HG02623 (cell line): Measurements from ENCODE around the gene TNPO2.
"Not testable (repeated sequence)": the region's sequence is repeated elsewhere in the genome, so short reads cannot be mapped to it uniquely, and the experiment has no call there.

ENCODE experiments used
- ATAC-seq: cut with Tn5 transposase; IDR thresholded peaks from one replicate; pipeline ENCODE4 v1.9.1; 2021; ENCODE audit warnings: moderate library complexity; ENCODE audit not compliant: unreplicated experiment

The TNPO2 gene

DNA sequence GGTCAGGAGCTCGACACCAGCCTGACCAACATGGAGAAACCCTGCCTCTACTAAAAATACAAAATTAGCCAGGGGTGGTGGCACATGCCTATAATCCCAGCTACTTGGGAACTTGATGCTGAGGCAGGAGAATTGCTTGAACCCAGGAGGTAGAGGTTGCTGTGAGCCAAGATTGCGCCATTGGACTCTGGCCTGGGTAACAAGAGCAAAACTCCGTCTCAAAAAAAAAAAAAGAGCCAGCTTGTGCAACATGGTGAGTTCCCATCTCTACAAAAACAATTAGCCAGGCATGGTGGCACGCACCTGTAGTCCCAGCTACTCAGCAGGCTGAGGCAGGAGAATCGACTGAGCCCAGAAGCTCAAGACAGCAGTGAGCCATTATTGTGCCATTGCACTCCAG is 45.7 kb downstream of the TNPO2 start:
- not testable (repeated sequence) for ATAC-seq

DNA sequence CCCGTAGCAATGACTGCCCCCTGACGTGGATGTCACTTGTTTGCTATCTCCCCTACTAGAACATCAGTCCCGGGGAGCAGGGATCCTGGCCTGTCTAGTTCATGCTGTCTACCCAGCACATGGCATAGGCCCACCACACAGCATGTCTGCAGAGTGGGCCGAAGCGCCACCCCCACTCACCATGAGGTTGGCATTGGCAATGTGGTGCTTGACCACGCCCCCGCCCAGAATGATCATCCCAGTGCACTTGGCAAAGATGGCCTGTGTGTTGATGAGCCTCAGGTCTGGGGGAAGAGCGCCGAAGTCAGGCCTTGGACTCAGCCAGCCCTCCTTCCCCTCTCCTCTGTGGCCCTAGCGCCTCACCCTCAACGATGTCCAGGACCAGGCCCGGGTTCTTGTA is 46.8 kb downstream of the TNPO2 start:
- no peak for ATAC-seq

GRCh38 chr19:12676384-12676792 is 47.3 kb downstream of the TNPO2 start:
- no peak for ATAC-seq

GRCh38 chr19:12675940-12676339 is 47.8 kb downstream of the TNPO2 start:
- ATAC-seq, result no peak

GRCh38 chr19:12675399-12675798 is 48.3 kb downstream of the TNPO2 start:
- ATAC-seq, result no peak

GRCh38 chr19:12672744-12673143 is 51.0 kb downstream of the TNPO2 start:
- no peak for ATAC-seq

- ATAC-seq, result no peak
Observed at GRCh38 chr19:12670159-12670928, 53.4 kb downstream of the TNPO2 start.

- ATAC-seq, result no peak
Observed at GRCh38 chr19:12669270-12670158, 54.2 kb downstream of the TNPO2 start.

- ATAC-seq, result no peak
Observed at GRCh38 chr19:12668932-12669269, 54.8 kb downstream of the TNPO2 start.

GRCh38 chr19:12668346-12668745 is 55.4 kb downstream of the TNPO2 start:
- ATAC-seq, result no peak

DNA sequence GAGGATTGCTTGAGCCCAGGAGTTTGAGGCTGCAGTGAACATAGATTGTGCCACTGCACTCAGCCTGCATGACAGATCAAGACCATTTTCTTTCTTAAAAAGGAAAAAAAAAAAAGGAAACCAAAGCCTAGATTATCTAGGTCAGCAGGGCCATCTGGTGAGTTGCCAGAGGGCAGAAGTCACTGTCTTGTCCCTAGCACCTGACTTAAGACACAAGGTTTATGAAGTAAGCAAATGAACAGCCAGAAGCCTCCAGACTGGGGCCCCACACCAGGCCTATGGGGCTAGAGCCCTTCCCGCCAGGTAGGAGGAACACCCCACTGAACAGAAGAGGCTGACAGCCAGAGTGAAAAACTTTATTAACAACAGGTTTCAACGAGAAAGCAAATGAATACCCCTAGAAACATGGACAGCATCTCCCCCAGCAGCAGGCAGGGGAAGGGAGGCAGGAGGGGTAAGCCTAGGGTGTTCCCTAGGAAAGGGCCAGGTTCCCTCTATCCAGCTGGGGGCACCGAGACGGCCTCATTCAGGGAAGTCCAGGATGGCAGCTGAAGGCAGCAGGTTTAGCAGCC is 55.9 kb downstream of the TNPO2 start:
- no peak for ATAC-seq

- ATAC-seq, result peak; percentile 45
Observed at GRCh38 chr19:12666265-12667048, 57.3 kb downstream of the TNPO2 start, which contains the start of the genes MAN2B1 and WDR83. TSS of gene MAN2B1 (minus strand) at chr19:12666742. CDS start at chr19:12666701, 41 bp downstream. TSS of gene WDR83 (plus strand) at chr19:12666807. CDS start at chr19:12669791, 2,984 bp downstream.

DNA sequence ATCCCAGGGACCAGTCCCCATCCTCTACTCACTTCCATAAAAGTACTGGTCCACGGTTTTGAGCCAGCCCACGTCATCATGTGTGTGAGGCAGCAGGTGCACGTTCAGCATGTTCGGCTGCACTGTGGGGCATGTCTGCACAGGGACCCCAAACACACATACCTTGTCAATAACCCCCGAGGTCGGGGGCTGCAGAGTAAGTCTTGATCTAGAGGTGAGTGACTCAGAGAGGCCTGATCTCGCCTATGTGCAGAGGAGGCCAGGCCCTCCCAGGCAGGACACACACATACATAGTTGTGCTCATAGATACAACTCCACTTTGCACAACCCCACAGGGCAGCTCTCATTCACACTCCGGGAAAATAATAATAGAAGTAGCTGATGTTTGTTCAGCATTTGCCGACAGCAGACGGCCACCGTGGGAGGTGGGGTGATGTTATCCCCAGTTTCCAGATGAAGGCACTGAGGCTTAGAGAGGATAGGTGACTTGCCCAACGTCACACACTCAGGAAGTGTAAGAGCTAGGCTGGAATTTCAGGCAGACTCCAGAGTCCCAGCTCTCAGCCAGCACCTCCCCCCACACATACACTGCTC is 58.0 kb downstream of the TNPO2 start:
- ATAC-seq, result no peak

DNA sequence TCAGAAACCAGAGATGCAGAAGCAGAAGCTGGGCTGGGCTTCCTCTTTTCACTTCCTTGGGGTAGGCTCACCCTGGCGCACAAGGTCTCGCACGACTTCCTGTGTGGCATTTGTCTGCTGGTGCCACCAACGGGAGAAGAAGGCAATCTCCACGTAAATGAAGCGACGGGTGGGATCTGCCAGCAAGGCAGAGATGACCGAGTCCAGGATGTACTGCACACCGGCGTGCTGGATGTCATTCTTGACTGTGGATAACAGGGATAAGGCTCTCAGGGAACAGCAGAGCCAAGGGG is 58.5 kb downstream of the TNPO2 start:
- ATAC-seq, result no peak

GRCh38 chr19:12664406-12665280 is 59.1 kb downstream of the TNPO2 start:
- no peak for ATAC-seq

GRCh38 chr19:12660980-12661379 is 62.8 kb downstream of the TNPO2 start:
- no peak for ATAC-seq

DNA sequence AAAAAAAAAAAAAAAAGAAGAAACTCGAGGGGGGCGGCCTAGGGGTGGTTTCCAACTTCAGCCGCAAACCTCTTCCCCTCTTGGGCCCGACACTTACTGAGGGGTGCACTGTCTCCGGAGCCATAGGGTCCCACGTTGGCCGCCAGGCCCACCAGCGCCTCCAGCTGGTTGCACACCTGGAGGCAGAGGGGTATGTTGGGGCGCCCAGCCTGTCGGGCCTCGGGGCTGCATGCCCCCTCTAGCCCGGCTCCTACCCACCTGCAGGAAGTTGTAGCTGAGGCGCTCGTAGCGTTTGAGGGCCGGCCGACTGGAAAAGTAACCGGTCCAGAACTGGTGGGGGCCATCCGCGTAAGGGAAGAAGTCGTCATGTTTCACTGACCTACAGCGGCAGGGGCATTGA is 65.8 kb downstream of the TNPO2 start:
- ATAC-seq, result no peak

- ATAC-seq, result no peak
Observed at GRCh38 chr19:12656899-12657571, 66.7 kb downstream of the TNPO2 start.

GRCh38 chr19:12655546-12655945 is 68.2 kb downstream of the TNPO2 start:
- ATAC-seq, result no peak
